Hepatocyte (in vitro differentiated cells): ENCODE results near the gene ANKRD44. TPM values are rescaled to one million over a fixed set of nuclear protein-coding genes. Genes with fewer than 3 reads are reported as not detected.

Source experiments
- DNase-seq: peaks from one replicate; pipeline ENCODE4 v3.0.0-alpha.2; 2016; ENCODE audit warnings: low spot score
- H2AFZ ChIP-seq: fragments of 200-600 bp; sonication (generic); 2 replicates; pipeline ENCODE4 v1.6.0; 2016; ENCODE audit warnings: antibody characterized with exemption, mild to moderate bottlenecking
- H3K27ac ChIP-seq: fragments of 200-600 bp; sonication (generic); 2 replicates; pipeline ENCODE4 v1.5.1; 2016; ENCODE audit warnings: mild to moderate bottlenecking
- H3K27me3 ChIP-seq: fragments of 200-600 bp; sonication (generic); 2 replicates; pipeline ENCODE4 v1.6.1; 2016
- H3K36me3 ChIP-seq: fragments of 200-600 bp; sonication (generic); replicated peaks from 2 replicates; pipeline ENCODE4 v1.5.1; 2016; ENCODE audit warnings: low read depth; ENCODE audit not compliant: insufficient read depth
- H3K4me1 ChIP-seq: fragments of 200-600 bp; sonication (generic); 2 replicates; pipeline ENCODE4 v1.5.1; 2016; ENCODE audit warnings: mild to moderate bottlenecking, moderate library complexity; ENCODE audit not compliant: insufficient read depth
- H3K4me2 ChIP-seq: fragments of 200-600 bp; sonication (generic); 2 replicates; pipeline ENCODE4 v1.6.0; 2016
- H3K4me3 ChIP-seq: fragments of 200-600 bp; sonication (generic); 2 replicates; pipeline ENCODE4 v1.5.1; 2016; ENCODE audit warnings: mild to moderate bottlenecking
- H3K79me2 ChIP-seq: fragments of 200-600 bp; sonication (generic); 2 replicates; pipeline ENCODE4 v1.6.0; 2017; ENCODE audit warnings: mild to moderate bottlenecking
- H3K9me2 ChIP-seq: fragments of 200-600 bp; sonication (generic); replicated peaks from 2 replicates; pipeline ENCODE4 v1.6.0; 2017; ENCODE audit warnings: mild to moderate bottlenecking; ENCODE audit not compliant: insufficient read depth
- H3K9me3 ChIP-seq: fragments of 200-600 bp; sonication (generic); 2 replicates; pipeline ENCODE4 v1.5.1; 2016; ENCODE audit warnings: low read depth, mild to moderate bottlenecking
- H4K20me1 ChIP-seq: fragments of 200-600 bp; sonication (generic); 2 replicates; pipeline ENCODE4 v1.6.0; 2016; ENCODE audit warnings: mild to moderate bottlenecking; ENCODE audit not compliant: insufficient read depth, poor library complexity, severe bottlenecking
- EZH2 ChIP-seq: fragments of 200-600 bp; sonication (generic); IDR thresholded peaks from 2 replicates; pipeline ENCODE4 v1.6.1; 2016; ENCODE audit warnings: antibody characterized with exemption, mild to moderate bottlenecking, borderline replicate concordance
- EZH2phosphoT487 ChIP-seq: fragments of 200-600 bp; sonication (generic); IDR thresholded peaks from one replicate; pipeline ENCODE4 v1.6.1; 2018; ENCODE audit warnings: antibody characterized with exemption, mild to moderate bottlenecking, low read depth, moderate library complexity; ENCODE audit not compliant: unreplicated experiment, severe bottlenecking
- WGBS: methylation state at CpG from one replicate; pipeline ENCODE4 v1.1.6; 2016; ENCODE audit warnings: low lambda C conversion rate; ENCODE audit errors: missing lambda C conversion rate; 5-methylcytosine and 5-hydroxymethylcytosine counted together
- polyA plus RNA-seq: library from polyadenylated mRNA; unstranded; fragments of >200 nt; fragmentation: Nextera tagmentation; extraction: Ambion mirVana; gene quantifications from 2 replicates; pipeline ENCODE4 v1.2.1, GENCODE V29; 2016
- total RNA-seq: library from RNA; depleted of rRNA; stranded (reverse); fragments of >200 nt; gene quantifications from 2 replicates; pipeline ENCODE4 v1.2.3, GENCODE V29; 2014
- TF ChIP-seq, protein P1 (sequence below): fragments of 200-600 bp; sonication (generic); IDR thresholded peaks from 2 replicates; pipeline ENCODE4 v1.5.1; 2016; ENCODE audit warnings: antibody characterized with exemption, mild to moderate bottlenecking; ENCODE audit not compliant: poor library complexity

The ANKRD44 gene
- total and polyA plus RNA-seq, 2 experiments from 2014 or later, result 5.9 to 9.1 TPM

DNA sequence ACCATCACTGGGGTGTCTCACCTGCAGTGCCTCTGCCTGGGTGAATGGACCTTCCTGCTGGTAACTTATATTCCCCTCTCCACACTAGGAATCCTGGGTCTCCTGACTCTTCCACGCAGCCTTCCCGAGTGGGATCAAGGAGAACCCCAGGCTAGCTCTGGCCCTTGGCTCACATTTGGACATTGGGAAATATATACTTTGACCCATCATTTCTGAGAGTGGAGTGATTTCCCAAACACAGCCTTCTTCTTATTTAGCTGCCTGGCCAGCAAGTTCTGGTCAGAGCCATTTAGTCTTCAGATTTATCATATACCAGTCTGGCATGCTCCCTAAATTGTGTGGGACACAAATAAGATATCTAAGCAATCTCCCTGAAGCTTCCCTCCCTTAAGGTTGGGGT is 237.3 kb downstream of the ANKRD44 start:
- Histone ChIP-seq H3K9me3 (no peaks in the 10 kb centered on the region), H3K79me2 (no peaks in the 10 kb centered on the region), H3K4me3 (no peak overlapping the region), H3K27me3 (no peaks in the 10 kb centered on the region), H3K27ac (no peak overlapping the region), H3K4me1 (no peaks in the 10 kb centered on the region), H3K9me2 (no peaks in the 10 kb centered on the region), H2AFZ (no peak overlapping the region), H3K36me3 (no peaks in the 10 kb centered on the region), H4K20me1 (no peaks in the 10 kb centered on the region), H3K4me2 (no peak overlapping the region)
- no peak for DNase-seq
- 91% methylated on average over 2 of the region's 2 CpGs for WGBS
- no peak for TF ChIP-seq EZH2
- TF ChIP-seq, protein P1, sequence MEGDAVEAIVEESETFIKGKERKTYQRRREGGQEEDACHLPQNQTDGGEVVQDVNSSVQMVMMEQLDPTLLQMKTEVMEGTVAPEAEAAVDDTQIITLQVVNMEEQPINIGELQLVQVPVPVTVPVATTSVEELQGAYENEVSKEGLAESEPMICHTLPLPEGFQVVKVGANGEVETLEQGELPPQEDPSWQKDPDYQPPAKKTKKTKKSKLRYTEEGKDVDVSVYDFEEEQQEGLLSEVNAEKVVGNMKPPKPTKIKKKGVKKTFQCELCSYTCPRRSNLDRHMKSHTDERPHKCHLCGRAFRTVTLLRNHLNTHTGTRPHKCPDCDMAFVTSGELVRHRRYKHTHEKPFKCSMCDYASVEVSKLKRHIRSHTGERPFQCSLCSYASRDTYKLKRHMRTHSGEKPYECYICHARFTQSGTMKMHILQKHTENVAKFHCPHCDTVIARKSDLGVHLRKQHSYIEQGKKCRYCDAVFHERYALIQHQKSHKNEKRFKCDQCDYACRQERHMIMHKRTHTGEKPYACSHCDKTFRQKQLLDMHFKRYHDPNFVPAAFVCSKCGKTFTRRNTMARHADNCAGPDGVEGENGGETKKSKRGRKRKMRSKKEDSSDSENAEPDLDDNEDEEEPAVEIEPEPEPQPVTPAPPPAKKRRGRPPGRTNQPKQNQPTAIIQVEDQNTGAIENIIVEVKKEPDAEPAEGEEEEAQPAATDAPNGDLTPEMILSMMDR, result no peak
- TF ChIP-seq EZH2phosphoT487, result no peak

DNA sequence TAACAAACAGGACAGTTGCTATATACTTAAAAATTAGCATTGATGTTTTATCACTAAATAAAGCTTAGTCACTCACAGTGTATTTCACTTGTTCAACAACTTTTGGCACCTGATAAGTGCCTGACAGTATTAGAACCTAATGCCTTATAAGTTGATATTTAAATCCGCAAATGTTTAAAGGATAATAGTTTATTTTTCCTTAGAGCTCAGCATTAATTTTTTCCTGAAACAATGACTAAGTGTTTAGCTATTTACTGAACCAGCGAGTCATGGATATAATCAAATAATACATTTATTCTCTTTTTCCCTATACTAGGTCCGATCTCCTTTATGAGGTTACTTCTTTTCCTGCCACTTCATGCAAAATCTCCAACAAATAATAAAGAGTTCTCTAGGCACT is 238.0 kb downstream of the ANKRD44 start:
- DNase-seq, result no peak
- WGBS, result 69% methylated on average over 3 of the region's 3 CpGs

DNA sequence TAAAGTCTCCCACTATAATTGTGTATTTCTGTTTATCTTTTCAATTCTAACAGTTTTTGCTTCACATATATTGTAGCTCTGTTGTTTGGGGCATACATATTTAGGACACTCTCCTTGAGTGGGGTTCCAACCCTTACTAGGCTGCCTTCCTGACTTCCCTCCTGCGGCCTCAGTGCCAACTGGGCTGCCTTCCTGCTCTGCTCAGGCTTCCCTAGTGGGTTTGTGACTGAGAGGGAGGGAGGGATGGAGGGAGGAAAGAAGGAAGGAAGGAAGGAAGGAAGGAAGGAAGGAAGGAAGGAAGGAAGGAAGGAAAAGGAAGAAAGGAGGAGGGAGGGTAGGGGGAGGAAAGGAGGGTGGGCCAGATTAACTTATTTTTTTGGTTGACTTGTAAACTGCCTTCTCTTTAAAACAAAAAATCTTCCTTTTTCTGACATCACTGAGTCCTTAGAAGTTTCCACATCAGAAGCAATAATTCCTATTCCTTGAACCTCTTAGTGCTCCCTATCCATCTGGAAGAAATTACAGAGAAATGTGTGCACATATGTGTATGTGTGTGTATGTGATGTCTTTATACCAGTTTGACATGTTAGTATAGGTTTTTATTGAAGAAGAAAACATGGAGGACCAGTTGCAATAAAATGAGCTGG is 238.7 kb downstream of the ANKRD44 start:
- Histone ChIP-seq H2AFZ (no peak overlapping the region), H3K9me2 (no peaks in the 10 kb centered on the region), H3K36me3 (no peaks in the 10 kb centered on the region), H3K4me2 (no peak overlapping the region), H3K79me2 (no peaks in the 10 kb centered on the region), H3K4me1 (no peaks in the 10 kb centered on the region), H3K27me3 (no peaks in the 10 kb centered on the region), H3K4me3 (no peak overlapping the region), H3K27ac (peak overlapping the region; percentile 11), H3K9me3 (no peaks in the 10 kb centered on the region), H4K20me1 (no peaks in the 10 kb centered on the region)
- DNase-seq, result no peak
- 100% methylated on average over 1 of the region's 1 CpG for WGBS
- TF ChIP-seq EZH2phosphoT487, result no peak
- no peak for TF ChIP-seq EZH2
- TF ChIP-seq, protein P1, result no peak

More for the DNA sequence above, 238.0 kb downstream of the ANKRD44 start:
- H3K9me2 ChIP-seq, result no peaks in the 10 kb centered on the region
- no peaks in the 10 kb centered on the region for H3K27me3 ChIP-seq
- H3K27ac ChIP-seq, result no peak overlapping the region
- H2AFZ ChIP-seq, result no peak overlapping the region
- TF ChIP-seq EZH2 (no peak), EZH2phosphoT487 (no peak)
- TF ChIP-seq, protein P1, result no peak
- H3K9me3 ChIP-seq, result no peaks in the 10 kb centered on the region
- H3K4me2 ChIP-seq, result no peak overlapping the region
- H3K4me3 ChIP-seq, result no peak overlapping the region
- no peaks in the 10 kb centered on the region for H3K79me2 ChIP-seq
- no peaks in the 10 kb centered on the region for H3K36me3 ChIP-seq
- H4K20me1 ChIP-seq, result no peaks in the 10 kb centered on the region
- H3K4me1 ChIP-seq, result no peaks in the 10 kb centered on the region
